ENCODE results near the gene PAGE2B.

DNA sequence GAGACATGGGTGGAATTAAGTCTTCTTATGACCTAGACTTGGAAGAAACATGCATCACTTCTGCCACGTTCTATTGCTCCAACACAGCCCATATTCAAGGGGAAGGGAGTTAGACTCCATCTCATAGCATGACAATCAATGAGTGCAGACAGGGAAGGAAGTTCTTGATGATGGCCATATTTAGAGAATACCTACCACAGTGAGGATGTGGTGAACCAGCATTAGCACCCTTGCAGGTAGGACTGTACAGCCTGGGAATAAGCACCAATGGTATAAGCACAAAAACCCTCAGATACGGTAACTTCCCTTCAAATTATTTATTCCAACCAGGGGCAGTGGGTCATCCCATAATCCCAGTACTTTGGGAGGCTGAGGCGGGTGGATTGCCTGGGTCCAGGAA, 43.7 kb downstream of the PAGE2B start:
- TF ChIP-seq, protein P1, sequence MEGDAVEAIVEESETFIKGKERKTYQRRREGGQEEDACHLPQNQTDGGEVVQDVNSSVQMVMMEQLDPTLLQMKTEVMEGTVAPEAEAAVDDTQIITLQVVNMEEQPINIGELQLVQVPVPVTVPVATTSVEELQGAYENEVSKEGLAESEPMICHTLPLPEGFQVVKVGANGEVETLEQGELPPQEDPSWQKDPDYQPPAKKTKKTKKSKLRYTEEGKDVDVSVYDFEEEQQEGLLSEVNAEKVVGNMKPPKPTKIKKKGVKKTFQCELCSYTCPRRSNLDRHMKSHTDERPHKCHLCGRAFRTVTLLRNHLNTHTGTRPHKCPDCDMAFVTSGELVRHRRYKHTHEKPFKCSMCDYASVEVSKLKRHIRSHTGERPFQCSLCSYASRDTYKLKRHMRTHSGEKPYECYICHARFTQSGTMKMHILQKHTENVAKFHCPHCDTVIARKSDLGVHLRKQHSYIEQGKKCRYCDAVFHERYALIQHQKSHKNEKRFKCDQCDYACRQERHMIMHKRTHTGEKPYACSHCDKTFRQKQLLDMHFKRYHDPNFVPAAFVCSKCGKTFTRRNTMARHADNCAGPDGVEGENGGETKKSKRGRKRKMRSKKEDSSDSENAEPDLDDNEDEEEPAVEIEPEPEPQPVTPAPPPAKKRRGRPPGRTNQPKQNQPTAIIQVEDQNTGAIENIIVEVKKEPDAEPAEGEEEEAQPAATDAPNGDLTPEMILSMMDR (conservative IDR thresholded peaks at IDR 0.05 in 1 of 2, IDR thresholded peaks at IDR 0.05 in 1 of 2; ENCODE audit: extremely low read depth in 1 of 2, insufficient read depth in 1 of 2, low read depth in 1 of 2, low read length in 2 of 2): no peak
- TF ChIP-seq EZH2 (IDR thresholded peaks at IDR 0.05; ENCODE audit: borderline replicate concordance, low read length): no peak
